22Rv1 (cell line): ENCODE results near the gene CUX1.

Experiments
- CTCF ChIP-seq: fragments of 450-650 bp; IDR thresholded peaks from 2 replicates; pipeline ENCODE4 v1.5.1; 2017; ENCODE audit warnings: mild to moderate bottlenecking
- ZFX ChIP-seq: fragments of 450-650 bp; IDR thresholded peaks from 2 replicates; pipeline ENCODE4 v1.6.1; 2017; ENCODE audit warnings: antibody characterized with exemption, borderline replicate concordance

- peak; percentile 66 for TF ChIP-seq CTCF
- TF ChIP-seq ZFX: no peak
Observed at GRCh38 chr7:101814081-101814990, 3.1 kb upstream of the CUX1 start.
